NCI-H526 treated with DMSO at 0.1 percent for 48 hours (cell line): ENCODE data around the gene NUP37.
"Not testable (repeated sequence)": the region's sequence is repeated elsewhere in the genome, so short reads cannot be mapped to it uniquely, and the experiment has no call there.

ENCODE experiments used
- DNase-seq: peaks from one replicate; lab custom pipeline; 2025; lab: John Stamatoyannopoulos, UW

NUP37 gene

GRCh38 chr12:102089228-102089835, 30.6 kb downstream of the NUP37 start:
- DNase-seq: not testable (repeated sequence)

DNA sequence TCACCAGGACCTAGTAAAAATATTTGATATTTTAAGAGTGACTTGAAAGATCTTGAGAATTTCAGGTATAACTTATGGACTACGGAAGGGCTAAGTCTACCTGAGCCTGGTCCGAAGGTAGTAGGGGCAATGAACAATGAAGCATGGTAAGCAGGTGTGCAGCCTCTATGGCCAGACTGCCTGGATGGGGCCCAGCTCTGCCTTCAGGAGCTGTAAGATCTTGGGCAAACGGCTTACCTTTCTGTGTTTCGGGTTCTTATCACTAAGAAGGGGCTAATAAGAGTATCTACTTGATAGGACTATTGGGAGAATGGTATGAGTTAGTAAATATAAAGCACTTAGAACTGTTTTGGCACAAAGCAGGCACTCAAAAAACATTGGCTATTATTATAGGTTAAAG, 39.1 kb downstream of the NUP37 start:
- no peak for DNase-seq

GRCh38 chr12:102072092-102072491, 47.8 kb downstream of the NUP37 start:
- DNase-seq: not testable (repeated sequence)

- DNase-seq: no peak
Measured at GRCh38 chr12:102069707-102070106, 50.2 kb downstream of the NUP37 start.

DNA sequence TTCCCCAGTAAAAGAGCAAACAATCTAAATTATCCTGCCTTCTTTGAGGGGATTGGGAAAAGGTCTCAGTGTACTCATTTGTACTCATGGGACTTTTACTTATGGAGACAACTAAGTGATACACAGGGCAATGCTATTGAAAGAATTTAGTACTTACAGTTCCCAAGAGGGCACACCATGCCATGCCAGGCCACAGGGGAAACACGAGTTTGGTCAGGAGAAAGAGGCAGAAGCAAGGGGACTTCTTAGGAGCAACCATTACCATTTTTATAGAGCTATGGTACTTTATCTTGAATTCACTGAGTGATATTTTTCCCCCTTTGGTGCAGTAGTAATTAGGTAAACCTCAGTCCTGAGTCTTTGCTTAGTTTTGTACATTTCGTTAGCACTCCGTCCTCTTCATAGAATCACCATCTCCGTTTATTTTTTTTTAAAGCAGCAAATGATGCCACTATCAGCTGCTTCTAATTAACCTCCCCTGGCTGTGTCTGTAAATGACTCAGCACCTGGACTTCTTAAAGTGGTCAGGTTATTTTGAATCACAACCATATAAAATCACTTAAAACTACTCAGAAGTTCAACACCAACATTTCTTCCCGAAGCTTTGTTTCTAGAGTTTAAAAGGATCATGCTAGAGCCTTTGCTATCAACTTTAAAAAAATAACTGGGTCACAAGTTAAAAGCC, 52.2 kb downstream of the NUP37 start:
- no peak for DNase-seq

DNA sequence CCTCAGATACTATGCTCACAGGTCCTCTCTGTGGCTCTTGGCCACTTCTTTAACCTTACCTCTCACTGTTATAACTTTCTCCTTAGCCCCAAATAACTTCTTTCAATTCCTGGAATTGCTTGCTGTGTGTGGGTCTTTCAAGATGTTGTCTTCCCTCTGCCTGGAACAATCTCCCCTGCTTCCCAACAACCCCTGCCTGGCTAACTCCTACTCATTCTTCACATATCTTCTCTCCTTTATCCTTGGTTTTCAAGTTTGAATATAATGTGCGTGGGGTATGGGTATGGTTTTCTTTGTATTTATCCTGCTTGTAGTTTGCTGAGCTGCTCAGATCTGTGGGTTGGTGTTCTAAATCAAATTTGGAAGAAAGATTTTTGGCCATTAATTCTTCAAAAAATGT, 55.4 kb downstream of the NUP37 start:
- DNase-seq: no peak

DNA sequence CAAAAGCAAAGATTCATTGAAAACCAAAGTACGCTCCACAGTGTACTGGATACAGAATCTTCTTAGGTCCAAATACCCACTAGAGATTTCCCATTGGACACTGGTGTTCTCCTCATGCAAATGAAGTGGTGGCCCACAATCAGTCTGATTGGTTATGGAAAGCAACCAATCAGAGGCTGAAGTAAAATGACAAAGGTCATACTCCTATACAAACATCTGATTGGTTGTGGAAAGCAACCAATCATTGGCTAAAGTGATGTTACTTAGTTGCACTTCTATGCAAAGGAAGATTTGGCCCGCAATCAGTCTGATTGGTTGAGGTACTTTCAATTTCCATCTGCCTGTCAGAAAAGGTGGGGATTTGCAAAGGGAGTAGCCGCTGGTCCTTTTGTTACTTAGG, 56.8 kb downstream of the NUP37 start:
- DNase-seq: no peak

- no peak for DNase-seq
Measured at GRCh38 chr12:102062419-102062806, 57.5 kb downstream of the NUP37 start.

- peak; percentile 78 for DNase-seq
Measured at GRCh38 chr12:102061560-102062418, 58.1 kb downstream of the NUP37 start, which contains the start of gene WASHC3. Gene WASHC3 (minus strand): TSS chr12:102061991. CDS start chr12:102061962, 29 bp downstream.

- no peak for DNase-seq
Measured at GRCh38 chr12:102061096-102061559, 58.8 kb downstream of the NUP37 start.

GRCh38 chr12:102059343-102059742, 60.6 kb downstream of the NUP37 start:
- DNase-seq: no peak

DNA sequence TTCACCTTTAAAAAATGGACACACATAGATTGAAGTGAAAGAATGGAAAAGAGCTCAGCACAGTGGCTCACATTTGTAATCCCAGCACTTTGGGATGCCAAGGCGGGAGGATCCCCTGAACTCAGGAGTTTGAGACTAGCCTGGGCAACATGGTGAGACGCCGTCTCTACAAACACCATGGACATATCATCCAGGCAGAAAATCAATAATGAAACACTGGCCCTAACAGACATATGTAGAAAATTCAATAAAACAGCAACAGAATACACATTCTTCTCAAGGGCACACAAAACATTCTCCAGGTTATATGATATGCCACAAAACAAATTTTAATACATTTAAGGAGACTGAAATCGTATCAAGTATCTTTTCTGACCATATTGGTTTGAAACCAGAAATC, 65.6 kb downstream of the NUP37 start:
- no peak for DNase-seq

DNA sequence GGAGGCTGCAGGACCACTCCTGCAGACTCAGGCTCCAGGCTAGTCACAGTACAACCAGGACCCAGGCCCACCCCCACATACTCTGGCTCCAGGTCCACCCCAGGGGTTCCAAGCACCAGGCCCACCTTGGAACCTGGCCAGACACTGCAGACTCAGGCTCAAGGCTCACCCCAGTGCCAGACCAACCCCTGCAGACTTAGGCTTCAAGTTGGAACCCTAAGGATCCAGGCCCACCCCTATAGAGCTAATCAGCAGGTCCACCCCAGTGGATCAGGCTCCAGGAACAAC, 66.9 kb downstream of the NUP37 start:
- DNase-seq: no peak

GRCh38 chr12:102052192-102053061, 67.5 kb downstream of the NUP37 start:
- DNase-seq: no peak

DNA sequence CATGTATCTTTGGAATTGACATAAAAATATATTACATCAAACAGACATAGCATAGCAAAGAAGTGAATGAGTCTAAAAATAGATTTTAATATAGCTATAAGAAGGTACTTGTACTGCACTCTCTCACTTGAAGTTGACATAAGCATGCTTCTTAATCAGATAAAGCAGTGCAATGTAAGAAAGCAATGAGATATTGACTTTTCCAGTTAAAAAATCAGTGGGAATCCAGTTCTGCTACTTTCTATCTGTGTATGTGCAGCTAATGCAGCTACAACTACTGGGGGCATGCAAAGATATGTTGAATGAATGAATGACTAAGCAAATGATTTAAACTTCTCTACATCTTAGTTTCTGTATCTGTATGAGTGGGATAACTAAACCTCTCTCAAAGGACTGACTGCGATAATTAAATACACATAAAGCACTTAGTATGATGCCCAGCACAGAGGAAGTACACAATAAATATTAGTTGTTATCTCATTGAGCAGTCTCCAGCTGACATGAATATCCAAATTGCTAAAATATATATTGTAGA, 68.4 kb downstream of the NUP37 start:
- DNase-seq: no peak

GRCh38 chr12:102050660-102051430, 69.1 kb downstream of the NUP37 start:
- no peak for DNase-seq

GRCh38 chr12:102043928-102044327, 76.0 kb downstream of the NUP37 start:
- no peak for DNase-seq

- DNase-seq: no peak
Measured at GRCh38 chr12:102033991-102034745, 85.7 kb downstream of the NUP37 start.

GRCh38 chr12:102031852-102032251, 88.1 kb downstream of the NUP37 start:
- no peak for DNase-seq

GRCh38 chr12:102029141-102029540, 90.8 kb downstream of the NUP37 start:
- DNase-seq: no peak
